ENCODE data around the gene AKNA.

Gene AKNA

GRCh38 chr9:114374936-114375335 lies 12.8 kb downstream of the AKNA start:
- no peak for DNase-seq

GRCh38 chr9:114373960-114374730 lies 13.6 kb downstream of the AKNA start:
- no peak for DNase-seq

- DNase-seq: peak; percentile 65
Observed at GRCh38 chr9:114372921-114373448, 14.8 kb downstream of the AKNA start.

GRCh38 chr9:114371973-114372917 lies 15.5 kb downstream of the AKNA start:
- no peak for DNase-seq

- no peak for DNase-seq
Observed at GRCh38 chr9:114371343-114371944, 16.3 kb downstream of the AKNA start.

- no peak for DNase-seq
Observed at GRCh38 chr9:114370968-114371320, 16.8 kb downstream of the AKNA start.

GRCh38 chr9:114370251-114370967 lies 17.4 kb downstream of the AKNA start:
- no peak for DNase-seq

GRCh38 chr9:114369216-114370130 lies 18.3 kb downstream of the AKNA start:
- no peak for DNase-seq

- DNase-seq: no peak
Observed at GRCh38 chr9:114367772-114368569, 19.8 kb downstream of the AKNA start.

- no peak for DNase-seq
Observed at GRCh38 chr9:114367366-114367765, 20.4 kb downstream of the AKNA start.

GRCh38 chr9:114366334-114367128 lies 21.3 kb downstream of the AKNA start:
- no peak for DNase-seq

GRCh38 chr9:114365194-114365593 lies 22.6 kb downstream of the AKNA start:
- DNase-seq: no peak

- no peak for DNase-seq
Observed at GRCh38 chr9:114364134-114365041, 23.4 kb downstream of the AKNA start.

GRCh38 chr9:114363424-114363823 lies 24.4 kb downstream of the AKNA start:
- no peak for DNase-seq

- DNase-seq: no peak
Observed at GRCh38 chr9:114362394-114362793, 25.4 kb downstream of the AKNA start.

- DNase-seq: no peak
Observed at GRCh38 chr9:114361542-114361941, 26.2 kb downstream of the AKNA start.

GRCh38 chr9:114359801-114360200 lies 28.0 kb downstream of the AKNA start:
- DNase-seq: no peak

- DNase-seq: no peak
Observed at GRCh38 chr9:114357911-114358328, 29.9 kb downstream of the AKNA start.

GRCh38 chr9:114357360-114357759 lies 30.4 kb downstream of the AKNA start:
- no peak for DNase-seq
